Right lobe of liver (tissue), 6 donors: ENCODE data around the gene TESK1. TPM values are rescaled to one million over a fixed set of nuclear protein-coding genes. Genes with fewer than 3 reads are reported as not detected.

Experiments used
- ATAC-seq, 4 donors: fragments of 200-7000 bp; cut with Tn5 transposase; one replicate each; pipeline ENCODE4 v1.9.1; 2020; ENCODE audit warnings: mild to moderate bottlenecking in 4 of 4, moderate library complexity in 4 of 4
- DNase-seq, 3 donors: peaks; one replicate each; pipeline ENCODE4 v3.0.0-alpha.2; 2020
- H3K27ac ChIP-seq, 3 donors: fragments of 200-600 bp; one replicate each; pipeline ENCODE4 v1.8.0; 2022
- H3K27me3 ChIP-seq, 2 donors: fragments of 200-600 bp; one replicate each; pipeline ENCODE4 v1.8.0; 2022
- H3K36me3 ChIP-seq, 4 donors: fragments of 200-600 bp; sonication (generic) in 1 of 4; one replicate each; pipeline versions ENCODE4 v1.5.1 to v1.8.0; 2017 to 2022; ENCODE audit warnings: control low read depth in 1 of 4
- H3K4me1 ChIP-seq, 4 donors: fragments of 200-600 bp; sonication (generic) in 1 of 4; one replicate each; pipeline versions ENCODE4 v1.5.1 to v1.8.0; 2017 to 2022; ENCODE audit warnings: control low read depth in 1 of 4
- H3K4me3 ChIP-seq, 3 donors: fragments of 200-600 bp; one replicate each; pipeline ENCODE4 v1.8.0; 2022
- H3K9me3 ChIP-seq, 4 donors: fragments of 200-600 bp; sonication (generic) in 1 of 4; one replicate each; pipeline versions ENCODE4 v1.5.1 to v1.8.0; 2017 to 2022; ENCODE audit warnings: control low read depth in 1 of 4
- POLR2A ChIP-seq: fragments of 450-650 bp; IDR thresholded peaks from one replicate; pipeline ENCODE4 v1.6.1; 2017; ENCODE audit warnings: antibody characterized with exemption, mild to moderate bottlenecking
- WGBS: methylation state at CpG from one replicate; pipeline ENCODE4 v1.1.6; 2018; ENCODE audit warnings: low coverage, low lambda C conversion rate; ENCODE audit not compliant: insufficient coverage; ENCODE audit errors: missing lambda C conversion rate; 5-methylcytosine and 5-hydroxymethylcytosine counted together
- intact Hi-C, 2 donors: fragments of 100-400 bp; cut with DNase I; formaldehyde crosslinking; loops; one replicate each; pipeline versions ENCODE4 v1.11.2 to v1.14.1; 2022
- total RNA-seq, 6 experiments: library from RNA; depleted of rRNA in 2 of 6; stranded (reverse); fragments of >200 nt in 2 of 6; fragmentation: NEBNext Ultra II Directional in 3 of 6; extraction: Animal tissue kit (Norgen Biotek cat#: 25700) in 3 of 6; gene quantifications; one replicate each; pipeline versions ENCODE4 v1.1.0 to v1.2.4, GENCODE V29; 2016 to 2023
- TF ChIP-seq, protein P1 (sequence below), 4 donors: fragments of 200-600 bp in 3 of 4; fragments of 450-650 bp in 1 of 4; IDR thresholded peaks; one replicate each; pipeline versions ENCODE4 v1.5.1 to v1.8.0; 2016 to 2022; ENCODE audit warnings: antibody characterized with exemption in 4 of 4, mild to moderate bottlenecking in 2 of 4
- donor health status: DM: no; HTN: yes; CAD: no.
- donor health status: DM: no; HTN: no; CAD: no.
- donor health status: DM: no; HTN: no; CAD: no.
- donor health status: DM: no; HTN: yes; CAD: no.
- donor health status: DM: no; HTN: yes; CAD: no.

The TESK1 gene
- total RNA-seq, 6 experiments from 2014 or later: 10.7 to 17.2 (median 13.4) TPM

DNA sequence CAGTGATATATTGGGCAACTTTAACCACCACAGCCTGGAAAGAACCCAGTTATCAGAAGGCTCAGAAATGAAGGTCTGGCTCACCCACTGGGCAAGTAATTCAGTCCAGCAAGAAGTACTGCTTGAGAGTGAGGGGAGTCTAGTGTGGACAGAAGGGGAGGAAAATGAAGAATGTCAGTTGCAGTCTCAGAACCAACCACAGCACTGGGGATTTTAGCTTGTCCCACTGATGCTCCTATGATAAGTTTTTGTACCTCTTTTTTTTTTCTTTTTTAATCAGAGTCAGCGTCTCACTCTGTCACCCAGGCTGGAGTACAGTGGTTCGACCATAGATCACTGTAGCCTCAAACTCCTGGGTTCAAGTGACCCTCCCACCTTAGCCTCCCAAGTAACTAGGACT is 22.5 kb downstream of the TESK1 start:
- Histone ChIP-seq H3K4me1 (no peaks in the 10 kb centered on the region), H3K27me3 (no peaks in the 10 kb centered on the region), H3K27ac (no peak overlapping the region), H3K9me3 (no peaks in the 10 kb centered on the region), H3K4me3 (no peak overlapping the region), H3K36me3 (no peaks in the 10 kb centered on the region)
- intact Hi-C loops: no loop called here
- TF ChIP-seq, protein P1, sequence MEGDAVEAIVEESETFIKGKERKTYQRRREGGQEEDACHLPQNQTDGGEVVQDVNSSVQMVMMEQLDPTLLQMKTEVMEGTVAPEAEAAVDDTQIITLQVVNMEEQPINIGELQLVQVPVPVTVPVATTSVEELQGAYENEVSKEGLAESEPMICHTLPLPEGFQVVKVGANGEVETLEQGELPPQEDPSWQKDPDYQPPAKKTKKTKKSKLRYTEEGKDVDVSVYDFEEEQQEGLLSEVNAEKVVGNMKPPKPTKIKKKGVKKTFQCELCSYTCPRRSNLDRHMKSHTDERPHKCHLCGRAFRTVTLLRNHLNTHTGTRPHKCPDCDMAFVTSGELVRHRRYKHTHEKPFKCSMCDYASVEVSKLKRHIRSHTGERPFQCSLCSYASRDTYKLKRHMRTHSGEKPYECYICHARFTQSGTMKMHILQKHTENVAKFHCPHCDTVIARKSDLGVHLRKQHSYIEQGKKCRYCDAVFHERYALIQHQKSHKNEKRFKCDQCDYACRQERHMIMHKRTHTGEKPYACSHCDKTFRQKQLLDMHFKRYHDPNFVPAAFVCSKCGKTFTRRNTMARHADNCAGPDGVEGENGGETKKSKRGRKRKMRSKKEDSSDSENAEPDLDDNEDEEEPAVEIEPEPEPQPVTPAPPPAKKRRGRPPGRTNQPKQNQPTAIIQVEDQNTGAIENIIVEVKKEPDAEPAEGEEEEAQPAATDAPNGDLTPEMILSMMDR (IDR thresholded peaks at IDR 0.05): no peak
- TF ChIP-seq POLR2A: no peak
- DNase-seq (no peak), ATAC-seq (no peak)
- WGBS: 88% methylated on average over 2 of the region's 2 CpGs

DNA sequence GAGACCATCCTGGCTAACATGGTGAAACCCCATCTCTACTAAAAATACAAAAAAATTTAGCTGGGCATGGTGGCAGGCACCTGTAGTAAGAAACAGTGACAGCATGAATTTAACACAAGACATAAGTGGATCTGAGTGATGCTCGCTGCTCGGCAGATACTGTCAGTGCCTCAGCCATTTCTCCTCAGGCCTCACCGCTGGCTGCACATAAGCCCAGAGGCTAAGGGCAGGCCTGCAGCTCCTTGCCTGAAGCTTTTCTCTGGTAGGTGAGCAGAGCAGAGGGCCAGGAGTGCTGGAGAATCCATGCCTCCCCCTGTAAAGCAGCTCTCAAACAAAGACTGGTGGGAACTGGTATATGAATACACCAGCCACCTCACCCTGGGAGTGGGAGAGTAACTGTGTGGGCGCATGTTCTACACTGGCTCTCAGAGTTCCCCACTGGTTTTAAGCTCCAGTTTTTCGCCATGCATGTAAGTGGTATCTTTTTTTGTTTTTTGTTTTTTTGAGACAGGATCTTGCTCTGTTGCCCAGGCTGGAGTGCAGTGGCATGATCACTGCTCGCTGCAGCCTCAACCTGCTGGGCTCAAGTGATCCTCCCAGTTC is 23.4 kb downstream of the TESK1 start:
- ATAC-seq (no peak), DNase-seq (peak in 1 of 3 donors; percentile 12)
- WGBS: 86% methylated on average over 6 of the region's 6 CpGs

DNA sequence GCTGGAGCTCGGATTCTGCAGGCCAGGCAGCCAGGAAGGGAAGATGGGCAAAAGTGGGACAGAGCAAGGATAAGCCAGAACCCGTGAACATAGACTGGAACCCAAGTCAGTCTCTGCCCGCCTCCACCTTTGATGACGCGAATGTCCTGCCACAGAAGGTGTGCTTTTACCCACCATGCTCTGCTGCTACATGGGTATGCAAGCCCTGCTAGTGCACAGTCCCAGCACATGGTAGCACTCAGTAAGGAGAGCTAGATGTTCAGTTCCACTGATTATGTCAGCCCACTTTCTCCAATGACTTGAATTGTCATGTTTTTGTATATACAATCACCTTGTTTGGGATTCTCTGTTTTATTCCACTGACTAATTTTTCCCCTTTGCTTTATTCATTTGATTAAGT is 24.5 kb downstream of the TESK1 start:
- intact Hi-C loops: no loop called here
- no peaks in the 10 kb centered on the region for H3K4me1 ChIP-seq
- TF ChIP-seq POLR2A: no peak
- TF ChIP-seq, protein P1 (IDR thresholded peaks at IDR 0.05): no peak
- no peak overlapping the region for H3K27ac ChIP-seq
- no peak for ATAC-seq
- H3K36me3 ChIP-seq: no peaks in the 10 kb centered on the region
- H3K4me3 ChIP-seq: no peak overlapping the region
- H3K9me3 ChIP-seq: no peaks in the 10 kb centered on the region
- DNase-seq: no peak
- no peaks in the 10 kb centered on the region for H3K27me3 ChIP-seq
- 62% methylated on average over 2 of the region's 5 CpGs for WGBS

More for the DNA sequence above, 23.4 kb downstream of the TESK1 start:
- H3K27me3 ChIP-seq: no peaks in the 10 kb centered on the region
- no peaks in the 10 kb centered on the region for H3K4me1 ChIP-seq
- no peaks in the 10 kb centered on the region for H3K36me3 ChIP-seq
- H3K9me3 ChIP-seq: no peaks in the 10 kb centered on the region
- H3K4me3 ChIP-seq: no peak overlapping the region
- H3K27ac ChIP-seq: no peak overlapping the region
- intact Hi-C loops: no loop called here
- TF ChIP-seq, protein P1 (IDR thresholded peaks at IDR 0.05): no peak
- TF ChIP-seq POLR2A: no peak

DNA sequence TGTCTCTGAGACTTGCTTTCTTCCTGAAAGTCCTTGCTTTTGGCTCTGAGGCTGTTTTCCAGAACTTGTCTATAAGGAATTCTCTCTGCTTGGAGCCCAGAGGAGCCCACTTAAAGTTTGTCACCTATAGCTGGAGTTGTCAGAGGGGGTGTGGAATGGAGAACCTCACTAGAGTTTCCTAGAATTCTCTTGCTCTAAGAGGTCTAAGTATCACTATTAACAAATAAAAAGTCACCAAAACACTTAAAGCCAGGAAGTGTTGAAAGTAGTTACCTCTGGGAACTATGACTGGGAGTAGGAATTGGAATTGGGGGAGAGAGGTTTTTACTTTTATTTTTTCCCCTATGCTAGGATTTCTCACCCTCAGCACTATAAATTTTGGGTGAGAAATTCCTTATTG is 30.7 kb downstream of the TESK1 start:
- no peaks in the 10 kb centered on the region for H3K27me3 ChIP-seq
- no peaks in the 10 kb centered on the region for H3K36me3 ChIP-seq
- intact Hi-C loops: no loop called here
- TF ChIP-seq, protein P1 (IDR thresholded peaks at IDR 0.05): no peak
- no peak for TF ChIP-seq POLR2A
- no peak overlapping the region for H3K4me3 ChIP-seq
- DNase-seq: no peak
- no peaks in the 10 kb centered on the region for H3K9me3 ChIP-seq
- H3K4me1 ChIP-seq: no peaks in the 10 kb centered on the region
- no peak for ATAC-seq
- peak overlapping the region in 1 of 3 donors; percentile 14 for H3K27ac ChIP-seq
